ENCODE results near the gene COL1A1.

DNA sequence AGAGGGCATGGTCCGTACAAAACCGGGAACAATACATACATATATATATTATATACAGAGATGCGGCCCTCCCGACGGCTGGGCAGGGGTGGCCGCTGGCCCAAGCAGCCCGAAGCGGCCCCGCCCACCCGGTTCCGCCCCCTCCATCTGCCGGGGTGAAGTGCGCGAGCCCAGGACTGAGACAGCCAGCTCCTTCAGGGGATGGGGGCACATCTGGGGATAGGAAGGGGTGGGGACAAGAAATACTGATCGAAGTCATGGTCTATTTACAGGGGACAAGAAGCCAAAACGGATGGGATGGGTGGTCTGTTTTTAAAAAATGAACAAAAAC lies 67.7 kb downstream of the COL1A1 start:
- TF ChIP-seq EZH2 (IDR thresholded peaks at IDR 0.05; ENCODE audit: insufficient read depth, poor library complexity, severe bottlenecking) (no peak), EZH2phosphoT487 (IDR thresholded peaks at IDR 0.05; ENCODE audit: insufficient read depth, low read depth) (no peak)
